HEK293T (cell line): ENCODE data around the gene PGAP3.

Source experiments
- BHLHE40 ChIP-seq: fragments of 450-650 bp; IDR thresholded peaks from 2 replicates; pipeline ENCODE4 v1.6.1; 2016; ENCODE audit warnings: mild to moderate bottlenecking, moderate library complexity, borderline replicate concordance
- FOXM1 ChIP-seq: fragments of 450-650 bp; IDR thresholded peaks from 2 replicates; pipeline ENCODE4 v1.6.1; 2017; ENCODE audit warnings: mild to moderate bottlenecking, borderline replicate concordance
- NFRKB ChIP-seq: fragments of 450-650 bp; IDR thresholded peaks from 2 replicates; pipeline ENCODE4 v1.6.1; 2016; ENCODE audit warnings: mild to moderate bottlenecking, moderate library complexity
- SP1 ChIP-seq: fragments of 450-650 bp; IDR thresholded peaks from 2 replicates; pipeline ENCODE4 v1.6.1; 2017
- TF ChIP-seq, protein P1 (sequence below): fragments of 450-650 bp; IDR thresholded peaks from 2 replicates; pipeline ENCODE4 v1.6.1; 2016

DNA sequence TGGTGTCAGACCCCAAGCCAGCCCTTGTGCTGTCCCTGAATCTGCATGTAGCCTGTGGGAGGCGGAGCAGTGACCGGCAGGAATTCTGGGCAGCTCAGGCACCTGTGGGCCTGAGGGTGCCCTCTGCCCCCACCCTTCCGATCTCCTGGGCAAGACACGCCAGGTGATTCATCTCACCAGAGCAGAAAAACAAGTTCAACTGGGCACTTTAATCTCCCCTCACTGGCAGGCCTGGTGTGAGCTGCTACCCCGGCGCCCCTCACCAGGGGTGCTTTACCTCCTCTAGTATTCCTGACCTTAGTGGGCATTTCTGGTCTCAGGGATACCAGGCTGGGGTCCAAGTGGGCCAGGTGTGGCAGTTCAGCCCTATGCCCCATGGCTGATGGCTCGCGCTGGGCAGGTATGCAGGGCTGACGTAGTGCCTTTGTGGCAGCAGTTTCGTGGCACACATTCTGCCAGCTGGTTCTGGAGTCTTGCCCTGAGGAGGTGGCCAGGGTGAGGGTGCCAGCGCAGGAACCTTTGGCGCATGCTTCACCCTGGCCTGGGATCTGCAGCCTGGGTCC is 18.0 kb upstream of the PGAP3 start:
- TF ChIP-seq, protein P1, sequence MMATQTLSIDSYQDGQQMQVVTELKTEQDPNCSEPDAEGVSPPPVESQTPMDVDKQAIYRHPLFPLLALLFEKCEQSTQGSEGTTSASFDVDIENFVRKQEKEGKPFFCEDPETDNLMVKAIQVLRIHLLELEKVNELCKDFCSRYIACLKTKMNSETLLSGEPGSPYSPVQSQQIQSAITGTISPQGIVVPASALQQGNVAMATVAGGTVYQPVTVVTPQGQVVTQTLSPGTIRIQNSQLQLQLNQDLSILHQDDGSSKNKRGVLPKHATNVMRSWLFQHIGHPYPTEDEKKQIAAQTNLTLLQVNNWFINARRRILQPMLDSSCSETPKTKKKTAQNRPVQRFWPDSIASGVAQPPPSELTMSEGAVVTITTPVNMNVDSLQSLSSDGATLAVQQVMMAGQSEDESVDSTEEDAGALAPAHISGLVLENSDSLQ = no peak
- no peak for TF ChIP-seq BHLHE40
- TF ChIP-seq NFRKB = no peak
- TF ChIP-seq FOXM1 = no peak
- TF ChIP-seq SP1 = no peak
